H1 (cell line): ENCODE measurements around the gene RNF141.

Experiments used
- MAX ChIP-seq: IDR thresholded peaks from 2 replicates; pipeline ENCODE4 v1.6.1; 2012; ENCODE audit warnings: inconsistent platforms
- NANOG ChIP-seq: IDR thresholded peaks from 2 replicates; pipeline ENCODE4 v1.6.1; 2011; ENCODE audit warnings: low read length, low read depth, mild to moderate bottlenecking, inconsistent platforms; ENCODE audit not compliant: insufficient read depth, poor library complexity, severe bottlenecking
- POLR2AphosphoS5 ChIP-seq: IDR thresholded peaks from 2 replicates; pipeline ENCODE4 v1.6.1; 2011; ENCODE audit warnings: low read depth, low read length

- TF ChIP-seq MAX (no peak), NANOG (no peak), POLR2AphosphoS5 (no peak)
Measured at GRCh38 chr11:10561947-10562346, 21.0 kb upstream of the RNF141 start.
